Activated gamma-delta T cell treated with anti-CD3 and anti-CD28 coated beads, Interleukin-2, amount 50 U/mL, for 16 hours (primary cell): Measurements from ENCODE around the gene NACC2.
"Not testable (repeated sequence)": the region's sequence is repeated elsewhere in the genome, so short reads cannot be mapped to it uniquely, and the experiment has no call there.

ENCODE experiments used
- DNase-seq: peaks from one replicate; pipeline ENCODE4 v3.0.0-alpha.2; 2020; ENCODE audit warnings: low read depth

NACC2 gene

DNA sequence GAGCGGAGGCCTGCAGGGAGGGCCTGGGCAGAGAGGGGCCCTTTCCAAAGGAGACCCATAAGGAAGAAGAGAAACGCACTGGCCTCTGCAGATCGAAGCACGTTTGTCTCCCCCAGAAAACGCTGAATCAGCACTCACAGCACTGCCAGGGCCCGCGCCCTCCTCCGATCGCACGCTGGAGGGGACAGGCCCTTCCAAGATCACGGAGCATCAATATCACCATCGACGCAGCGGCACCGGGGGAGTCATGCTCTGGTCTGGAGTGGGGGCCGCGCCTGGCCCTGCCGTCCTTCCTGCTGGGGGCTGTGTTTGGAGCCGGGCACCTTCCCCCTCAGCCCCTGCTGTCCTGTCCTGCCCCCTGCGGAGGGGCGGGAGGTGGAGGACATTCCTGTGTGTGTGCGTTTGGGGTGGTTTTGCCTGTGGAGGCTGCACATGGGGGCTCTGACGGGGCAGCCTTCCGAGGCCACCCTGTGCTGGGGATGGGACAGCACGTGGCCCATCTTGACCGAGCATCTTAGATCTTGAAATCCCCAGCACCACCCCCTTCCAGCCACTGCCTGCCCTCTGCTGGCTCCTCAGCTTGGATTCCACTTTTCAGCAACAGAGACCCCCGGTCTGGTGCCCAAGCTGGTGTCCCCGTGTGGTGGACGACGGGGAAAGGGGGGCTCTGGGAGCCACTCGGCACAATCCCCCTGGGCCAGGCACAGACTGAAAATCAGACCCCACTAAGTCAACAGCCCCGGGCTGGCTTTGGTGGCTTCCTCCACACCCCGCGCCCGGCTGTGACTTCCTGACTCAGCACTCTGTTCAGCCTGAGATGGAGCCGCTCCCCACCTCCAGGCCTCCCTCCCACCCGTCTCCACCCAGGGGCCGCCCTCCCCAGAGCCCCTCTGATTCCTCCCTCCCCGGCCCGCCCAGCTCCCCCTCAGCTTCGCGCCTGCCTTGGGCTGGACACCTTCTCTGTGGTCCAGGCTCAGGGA, 15.3 kb upstream of the NACC2 start:
- DNase-seq, result no peak

DNA sequence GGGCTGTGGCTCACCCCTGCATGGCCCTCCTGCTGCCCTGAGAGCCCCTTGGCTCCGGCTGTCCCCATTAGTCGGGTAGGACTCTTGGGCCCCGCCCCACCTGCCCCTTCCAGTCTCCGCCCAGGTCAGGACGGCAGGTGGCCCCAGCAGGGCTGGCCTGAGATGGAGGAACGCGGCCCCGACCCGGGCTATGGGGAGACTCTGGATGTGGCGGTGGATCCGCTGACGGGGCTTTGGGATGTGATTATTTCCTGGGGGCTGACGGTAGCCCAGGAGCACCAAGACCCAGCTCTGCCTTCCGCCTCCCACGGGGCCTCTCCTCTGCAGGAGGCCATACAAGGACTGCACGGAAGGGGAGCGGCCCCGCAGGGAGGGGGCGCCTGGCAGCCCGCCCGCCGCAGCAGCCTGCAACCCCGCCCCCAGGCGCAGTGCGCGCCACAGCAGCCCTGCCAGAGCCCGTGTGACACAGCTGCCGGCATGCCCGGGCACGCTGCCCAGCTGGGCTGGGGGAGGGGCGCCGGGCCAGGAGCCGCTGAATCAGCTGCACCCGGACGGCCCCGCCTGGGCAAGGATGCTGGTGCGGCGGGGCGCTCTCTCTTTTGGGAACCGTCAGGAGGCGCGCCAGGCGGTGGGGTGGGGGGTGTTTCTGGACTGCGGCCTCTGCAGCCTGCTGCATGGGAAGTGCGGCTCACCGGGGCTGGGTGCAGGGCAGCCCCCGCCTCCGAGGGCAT, 14.4 kb upstream of the NACC2 start:
- peak; percentile 85 for DNase-seq

DNA sequence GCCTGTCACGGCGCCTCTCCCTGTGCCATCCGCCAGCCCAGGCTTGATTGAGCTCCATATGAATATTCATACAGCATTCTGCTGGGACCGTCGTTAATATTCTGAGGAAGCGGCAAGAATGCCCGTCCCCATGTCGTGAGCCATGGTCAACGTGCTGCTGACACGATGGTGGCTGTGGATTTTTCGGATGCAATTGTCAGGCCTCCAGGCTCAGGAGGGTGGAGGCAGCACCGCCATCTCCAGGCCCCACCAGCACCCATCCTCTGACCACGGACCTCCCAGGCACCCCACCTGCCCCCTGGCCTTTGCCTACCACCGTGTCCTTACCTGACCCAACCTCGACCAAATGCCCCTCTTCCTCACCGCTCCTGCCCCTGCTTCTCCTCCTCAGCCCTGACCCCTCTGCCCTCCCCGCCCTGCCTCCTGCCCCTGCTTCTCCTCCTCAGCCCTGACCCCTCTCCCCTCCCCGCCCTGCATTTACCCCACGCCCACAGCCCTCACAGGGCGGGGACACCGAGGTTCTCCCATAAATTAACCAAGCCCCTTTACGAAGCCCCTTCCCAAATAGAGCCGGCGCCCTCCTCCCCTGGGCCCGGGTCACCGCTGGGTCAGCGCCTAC, 13.7 kb upstream of the NACC2 start:
- no peak for DNase-seq

DNA sequence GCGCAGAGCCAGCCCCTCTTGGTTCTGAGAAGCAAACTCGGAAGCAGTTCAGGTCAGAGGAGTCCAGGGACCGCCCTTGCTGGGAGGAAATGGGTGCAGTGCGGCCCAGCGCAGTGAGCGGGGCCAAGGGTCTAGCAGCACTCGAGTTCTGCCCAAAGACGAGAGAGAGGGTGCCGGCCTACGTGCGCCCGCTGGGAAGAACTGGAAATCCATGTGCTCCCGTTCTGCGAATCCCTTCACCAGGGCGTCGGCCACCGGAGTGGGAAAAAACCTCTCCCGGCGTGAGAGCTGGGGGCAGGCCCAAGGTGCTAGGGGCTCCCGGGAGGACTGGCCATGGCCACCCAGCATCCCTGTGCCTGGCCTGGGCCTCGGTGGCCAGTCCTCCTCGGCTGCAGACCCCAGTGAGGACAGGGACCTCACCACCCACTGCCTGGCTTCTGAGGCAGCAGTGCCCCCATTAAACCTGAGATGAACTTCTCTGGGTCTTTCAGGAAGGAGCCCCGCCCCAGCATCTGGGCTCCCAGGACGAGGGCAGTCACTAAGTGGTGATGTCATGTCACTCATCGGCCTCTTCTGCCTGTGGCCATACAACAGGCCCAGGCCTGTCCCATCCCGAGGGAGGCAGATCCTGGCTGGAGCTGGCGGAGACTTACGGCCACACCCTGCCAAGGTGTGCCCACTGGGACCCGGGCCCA, 13.0 kb upstream of the NACC2 start:
- no peak for DNase-seq

DNA sequence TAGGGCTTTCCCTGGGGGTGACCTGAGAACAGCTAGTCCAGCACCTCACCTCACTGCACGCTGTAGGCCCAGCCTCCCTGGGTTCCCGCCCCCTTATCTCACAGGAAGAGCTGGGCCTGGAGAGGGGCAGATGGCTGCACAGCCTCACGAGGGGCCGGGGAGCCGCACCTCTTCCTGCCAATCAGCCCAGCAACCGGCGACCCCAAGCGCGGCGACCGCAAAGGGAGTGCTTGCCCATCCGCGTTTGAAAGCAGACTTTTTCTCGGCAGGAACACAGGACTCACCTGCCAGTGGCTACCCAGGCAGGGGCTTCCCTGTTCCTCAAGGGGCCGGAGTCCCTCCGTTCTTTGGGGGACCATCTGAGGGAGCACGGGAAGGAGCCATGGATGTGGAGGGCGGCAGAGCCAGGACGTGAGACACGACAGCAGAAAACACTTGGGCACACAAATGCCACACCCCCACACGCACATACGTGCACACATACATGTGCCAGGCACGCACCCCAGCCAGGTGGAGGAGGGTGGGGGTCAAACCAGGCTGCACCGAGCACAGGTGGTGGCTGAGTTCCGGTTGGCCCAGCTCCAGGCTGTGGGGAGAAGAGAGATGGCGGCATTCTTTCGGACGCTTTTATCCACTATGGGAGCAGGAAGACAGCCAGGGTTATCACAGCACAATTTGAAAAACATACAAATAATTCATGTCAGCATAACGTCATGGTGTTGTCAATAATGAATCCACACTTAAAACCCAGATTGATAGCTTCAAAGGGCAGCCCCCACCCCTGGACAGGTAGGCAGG, 12.3 kb upstream of the NACC2 start:
- no peak for DNase-seq

DNA sequence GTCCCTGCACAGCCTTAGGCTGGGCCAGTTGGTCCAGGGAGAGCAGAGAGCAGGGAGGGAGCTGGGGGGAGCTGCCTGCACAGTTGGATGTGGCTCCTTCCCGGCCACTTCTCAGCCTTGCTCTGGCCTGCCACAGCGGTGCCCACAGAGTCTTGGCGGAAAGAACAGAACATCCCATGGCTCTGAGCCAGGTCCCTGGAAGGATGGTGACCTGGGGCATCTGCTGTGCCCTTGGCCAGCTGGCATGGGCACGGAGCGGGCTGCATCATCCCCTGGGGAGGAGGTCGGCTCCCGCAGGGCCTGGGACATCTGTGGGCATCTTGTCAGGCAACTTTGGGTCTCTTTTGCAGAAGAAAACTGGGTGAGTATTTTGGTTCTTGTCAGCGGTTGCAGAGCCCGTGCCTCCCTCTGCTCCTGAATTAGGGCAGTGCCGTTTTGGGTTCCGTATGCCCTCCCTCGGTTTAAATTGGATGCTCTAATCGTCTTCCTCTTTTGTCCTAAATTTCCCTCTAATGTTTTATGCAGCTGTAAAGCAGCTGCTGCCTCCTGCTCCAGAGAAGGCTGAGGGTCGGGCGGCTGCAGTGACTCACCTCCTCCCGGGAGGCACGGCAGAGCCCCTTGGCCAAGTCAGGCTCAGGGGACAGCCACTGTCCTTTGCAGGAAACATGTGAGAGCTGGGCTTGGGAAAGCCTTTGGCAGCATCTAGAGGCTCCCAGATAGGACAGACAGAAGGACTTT, 10.5 kb upstream of the NACC2 start:
- DNase-seq, result no peak

DNA sequence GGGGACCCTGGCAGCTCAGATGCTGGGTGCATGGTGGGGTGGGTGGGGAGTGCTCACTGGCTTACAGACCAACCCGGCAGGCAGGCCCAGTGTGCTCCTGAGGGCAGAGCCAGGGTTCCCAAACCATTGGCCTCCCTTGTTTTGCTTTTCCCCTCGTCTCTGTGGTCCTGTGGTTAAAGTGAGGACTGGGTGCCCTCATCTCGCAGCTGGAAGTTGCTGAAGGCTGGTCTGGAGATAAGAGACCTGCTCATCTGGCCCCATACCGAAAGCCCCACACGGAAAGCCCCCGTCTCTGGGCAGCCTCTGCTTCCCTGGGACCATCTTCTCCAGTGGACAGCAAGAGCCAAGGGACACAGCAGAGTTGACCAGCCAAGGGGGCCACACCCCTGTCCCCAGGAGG, 9.8 kb upstream of the NACC2 start:
- no peak for DNase-seq

DNA sequence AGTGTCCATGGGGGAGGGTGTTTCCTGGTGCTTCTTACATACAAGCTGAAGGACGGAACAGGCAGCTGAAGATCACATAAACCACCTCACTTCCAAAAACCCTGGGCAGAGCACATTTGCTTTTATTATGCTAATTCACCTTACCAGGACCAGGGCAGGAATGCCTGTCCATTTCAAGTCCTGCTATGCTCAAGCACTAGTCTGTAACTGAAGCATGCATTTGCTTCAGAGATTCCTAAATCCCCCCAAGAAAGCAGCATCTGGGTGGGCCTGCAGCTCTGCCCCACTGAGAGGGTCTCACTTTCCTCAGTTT, 9.4 kb upstream of the NACC2 start:
- DNase-seq, result no peak

DNA sequence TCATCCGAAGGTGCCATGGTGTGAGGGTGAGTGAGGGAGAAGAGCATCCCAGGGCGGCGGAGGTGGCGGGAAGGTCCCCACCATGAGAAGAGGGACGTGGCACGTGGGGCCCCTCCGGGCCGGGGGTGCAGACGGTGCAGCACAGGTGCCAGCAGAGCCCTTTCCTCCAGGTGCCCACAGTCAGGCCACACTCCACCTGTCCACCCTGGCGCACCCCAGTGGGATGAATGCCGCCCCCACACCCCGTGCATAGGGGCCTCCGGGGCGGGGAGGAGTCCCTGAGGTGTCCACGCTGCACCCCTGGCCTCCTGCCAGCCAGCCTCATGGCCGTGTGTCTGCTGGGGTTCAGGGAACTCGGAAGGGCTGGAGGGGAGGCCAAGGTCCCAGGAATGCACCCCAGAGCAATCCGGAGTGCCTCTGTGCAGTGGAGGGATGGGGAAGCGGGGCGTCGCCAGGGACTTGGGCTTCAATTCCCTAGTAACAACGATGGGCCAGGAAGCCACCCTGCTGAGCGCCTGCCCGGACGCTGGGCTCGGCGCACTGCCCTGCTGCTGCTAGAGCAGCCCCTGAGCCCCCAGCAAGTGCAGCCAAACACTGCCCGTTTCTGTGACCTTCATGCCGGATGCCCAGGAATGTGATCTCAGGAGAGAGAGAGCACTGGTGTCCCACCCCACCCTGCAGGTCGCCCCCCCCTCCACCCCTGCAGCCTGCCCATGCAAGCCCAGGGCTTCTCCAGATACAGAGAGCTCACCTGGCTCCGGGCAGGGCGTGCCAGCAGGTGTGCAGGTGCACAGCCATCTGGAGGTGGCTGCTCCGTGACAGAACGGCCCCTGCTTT, 8.8 kb upstream of the NACC2 start:
- DNase-seq, result no peak

DNA sequence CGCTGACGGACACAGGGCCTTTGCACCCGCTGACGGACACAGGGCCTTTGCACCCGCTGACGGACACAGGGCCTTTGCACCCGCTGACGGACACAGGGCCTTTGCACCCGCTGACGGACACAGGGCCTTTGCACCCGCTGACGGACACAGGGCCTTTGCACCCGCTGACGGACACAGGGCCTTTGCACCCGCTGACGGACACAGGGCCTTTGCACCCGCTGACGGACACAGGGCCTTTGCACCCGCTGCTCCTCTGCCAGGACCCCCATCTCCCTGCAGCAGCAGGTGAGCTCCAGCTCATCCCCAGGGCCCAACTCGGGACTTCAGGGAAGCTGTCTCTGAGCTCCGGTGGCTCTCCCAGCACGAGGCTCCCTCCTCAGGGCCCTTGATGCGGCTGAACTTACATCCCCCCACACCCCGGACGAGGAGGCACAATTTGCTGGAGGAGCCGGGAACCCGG, 6.6 kb upstream of the NACC2 start:
- not testable (repeated sequence) for DNase-seq

DNA sequence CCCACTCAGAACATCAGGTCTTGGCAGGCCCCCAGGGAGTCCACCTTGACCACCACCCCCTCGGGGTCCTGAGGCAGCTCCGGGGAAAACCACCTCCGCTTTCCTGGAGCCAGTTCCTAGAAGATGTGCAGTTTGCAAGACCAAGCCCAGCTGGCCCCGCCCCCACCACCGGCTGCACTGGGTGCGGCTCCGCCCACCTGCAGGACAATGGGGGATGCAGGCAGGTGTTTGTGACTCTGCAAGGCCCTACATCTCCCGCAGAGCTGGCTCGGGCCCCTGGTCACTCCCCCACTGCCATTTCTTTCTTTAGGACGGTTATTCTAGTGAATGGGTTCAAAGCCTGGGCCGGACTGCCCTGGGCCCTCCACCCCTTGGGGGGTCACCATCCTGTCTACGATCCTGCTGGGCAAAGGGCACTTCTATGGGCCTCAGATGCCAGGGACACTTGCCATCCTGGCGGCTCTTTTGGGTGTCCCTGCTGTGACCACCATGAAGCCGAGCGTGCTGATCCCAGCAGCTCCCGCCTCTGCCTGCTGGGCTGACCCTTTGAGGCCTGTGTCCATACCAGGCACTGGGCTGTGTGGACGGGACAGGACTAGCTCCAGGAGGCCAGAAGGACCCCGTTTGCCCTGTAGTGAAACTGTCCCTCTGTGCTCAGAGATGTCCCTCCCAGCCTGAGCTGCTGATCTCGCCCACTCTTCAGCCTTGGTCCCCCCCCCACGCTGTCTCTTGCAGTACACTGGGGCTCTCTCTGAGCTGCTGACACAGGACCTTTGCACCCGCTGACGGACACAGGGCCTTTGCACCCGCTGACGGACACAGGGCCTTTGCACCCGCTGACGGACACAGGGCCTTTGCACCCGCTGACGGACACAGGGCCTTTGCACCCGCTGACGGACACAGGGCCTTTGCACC, 5.9 kb upstream of the NACC2 start:
- no peak for DNase-seq

DNA sequence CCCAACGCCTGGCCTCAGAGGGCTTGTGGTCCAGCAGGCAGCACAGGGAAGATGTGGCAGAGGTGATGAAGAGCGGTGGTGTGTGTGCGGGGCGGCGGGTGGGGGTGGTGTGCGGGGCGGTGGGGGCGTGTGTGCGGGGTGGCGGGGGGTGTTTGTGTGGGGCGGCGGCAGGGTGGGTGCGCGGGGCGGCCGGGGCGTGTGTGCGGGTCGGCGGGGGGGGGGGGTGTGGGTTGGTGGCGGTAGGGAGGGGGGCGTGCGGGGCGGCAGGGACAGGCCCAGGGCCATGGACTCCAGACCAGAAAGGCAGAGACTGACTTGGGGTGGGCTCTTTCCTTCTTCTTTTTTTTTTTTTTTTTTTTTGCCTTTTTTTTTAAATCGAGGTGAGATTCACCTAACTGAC, 4.5 kb upstream of the NACC2 start:
- no peak for DNase-seq

DNA sequence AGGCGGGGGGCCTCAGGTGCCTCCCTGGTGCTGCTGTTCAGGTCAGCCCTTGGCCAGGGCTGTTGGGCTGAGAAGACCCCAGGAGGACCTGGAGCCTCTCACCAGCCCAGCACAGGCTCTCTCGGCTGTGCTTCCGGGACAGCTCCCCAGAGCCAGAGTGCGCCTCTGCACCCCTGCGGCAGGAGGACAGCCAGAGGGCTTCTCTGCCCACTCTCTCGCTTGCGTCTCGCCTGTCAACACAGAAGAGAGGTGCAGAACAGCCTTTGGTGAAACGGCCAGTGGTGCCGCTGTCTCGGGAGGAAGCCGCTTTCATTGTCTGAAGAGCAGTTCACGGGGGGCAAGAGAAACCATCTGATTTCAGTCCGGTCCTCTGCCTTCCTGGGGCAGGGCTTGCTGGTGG, 3.8 kb upstream of the NACC2 start:
- DNase-seq, result no peak

DNA sequence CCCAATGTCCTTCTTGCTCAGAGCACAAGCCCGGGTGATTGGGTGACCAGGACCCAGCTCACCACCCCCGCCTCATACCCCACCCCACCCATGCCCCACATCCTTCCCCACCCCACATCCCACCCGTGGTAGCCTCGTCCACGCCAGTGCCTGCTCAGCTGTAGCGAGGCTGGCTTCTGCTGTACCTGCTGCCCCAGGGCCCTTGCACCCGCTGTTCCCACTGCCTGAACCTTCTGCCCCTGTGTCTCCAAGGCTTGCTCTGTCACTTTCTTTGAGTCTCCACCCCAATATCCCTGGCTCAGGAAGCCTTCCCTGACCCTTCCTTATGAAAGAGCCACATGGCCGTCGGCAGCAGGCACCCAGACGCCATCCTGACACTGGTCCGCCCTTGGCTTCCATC, 3.1 kb upstream of the NACC2 start:
- no peak for DNase-seq

DNA sequence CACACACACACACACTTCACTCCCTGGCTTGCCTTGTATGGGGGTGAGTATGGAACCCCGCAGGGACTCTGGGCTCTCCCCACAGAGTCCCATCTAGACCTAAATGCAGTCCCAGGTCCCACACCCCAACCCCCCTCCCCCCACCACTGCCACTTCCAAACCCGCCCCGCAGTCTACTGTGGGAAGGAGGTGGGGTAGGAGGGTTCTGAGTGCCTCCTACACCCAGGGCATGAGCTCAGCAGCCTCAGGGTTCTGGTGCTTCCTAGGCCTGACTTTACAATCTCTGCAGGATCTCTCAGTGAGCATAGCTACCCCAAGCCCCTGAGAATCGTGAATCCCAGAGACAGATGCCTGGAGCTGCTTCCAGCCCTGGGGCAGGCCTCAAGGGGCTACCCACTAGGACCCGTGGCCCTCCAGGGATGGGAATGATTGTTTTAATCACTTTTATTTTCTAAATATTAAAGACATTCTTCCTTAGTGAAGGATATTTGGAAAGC, 1.5 kb upstream of the NACC2 start:
- no peak for DNase-seq

DNA sequence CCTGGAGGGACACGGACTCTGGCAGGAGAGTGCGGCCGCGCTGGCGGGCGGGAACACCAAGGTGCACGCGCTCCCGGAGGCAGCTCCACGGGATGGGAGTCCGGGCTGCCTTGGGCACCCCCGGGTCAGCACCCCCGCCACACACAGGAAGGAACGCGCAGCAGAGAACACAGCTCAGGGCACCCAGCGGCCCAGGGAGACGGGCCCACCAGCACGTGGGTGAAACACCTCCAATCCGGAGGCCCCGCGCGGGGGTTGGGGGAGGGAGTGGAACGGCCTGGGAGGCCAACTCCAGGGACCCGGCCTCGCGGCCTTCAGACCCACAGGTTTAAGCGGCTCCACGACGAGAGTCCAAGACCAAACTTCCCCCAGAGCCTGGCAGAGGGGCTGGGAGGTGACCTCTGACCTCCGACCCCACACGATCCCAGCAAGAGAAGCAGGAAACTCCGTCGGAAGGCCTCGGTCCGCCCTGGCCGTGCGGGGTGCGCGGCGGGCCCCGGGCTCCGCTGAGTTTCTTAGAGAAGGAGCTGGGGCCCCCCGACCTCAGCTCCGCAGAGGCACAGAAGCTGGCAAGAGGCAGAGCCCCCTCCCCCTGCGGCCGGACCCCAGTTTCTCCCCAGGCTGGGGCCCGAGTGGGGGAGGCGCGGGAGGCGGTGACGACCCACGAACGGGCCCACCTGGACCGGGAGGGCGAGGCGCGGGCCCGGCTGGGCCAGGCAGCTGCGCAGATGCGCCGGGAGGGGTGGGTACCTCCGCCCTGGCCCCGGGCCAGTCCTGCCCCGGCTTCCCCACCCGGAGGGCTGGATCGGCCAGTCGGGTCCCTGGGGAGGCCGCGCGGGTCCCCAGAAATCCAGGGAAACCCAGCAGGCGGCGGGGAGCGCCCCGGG, 851 bp downstream of the NACC2 start:
- DNase-seq, result peak; percentile 54

DNA sequence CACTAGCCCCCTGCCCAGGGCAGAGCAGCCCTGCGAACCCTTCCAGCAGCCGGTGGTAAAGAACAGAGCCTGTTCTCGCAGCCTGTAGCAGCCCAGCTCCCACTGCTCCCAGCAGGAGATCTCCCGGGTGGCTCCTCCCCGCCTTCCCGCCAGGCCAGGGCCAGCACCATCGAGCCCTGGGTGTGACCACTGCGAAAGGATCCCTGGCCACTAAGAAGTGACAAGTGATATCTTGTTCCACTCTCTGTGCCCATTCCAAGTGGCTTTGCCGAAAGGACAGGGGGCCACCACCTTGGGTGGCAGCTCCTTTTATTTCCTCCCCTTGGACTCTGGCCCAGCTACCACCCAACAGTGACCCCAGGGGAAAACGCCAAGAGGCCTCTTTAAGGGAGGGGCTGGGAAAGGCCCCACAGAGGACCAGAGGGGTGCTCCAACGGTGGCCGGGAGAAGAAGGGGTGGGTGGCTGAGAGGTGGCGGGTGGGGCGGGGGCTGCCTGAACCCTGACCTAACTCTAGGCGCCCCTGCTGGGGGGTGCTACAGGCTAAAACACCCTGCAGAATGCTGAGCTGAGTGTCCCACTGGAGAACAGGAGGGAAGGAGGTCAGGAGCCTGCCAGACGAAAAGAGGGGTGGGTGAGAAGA, 1.6 kb downstream of the NACC2 start:
- no peak for DNase-seq
